Fibroblast of lung (primary cell): Measurements from ENCODE around the gene TSNAX.

Experiments used
- EZH2 ChIP-seq: IDR thresholded peaks from 2 replicates; pipeline ENCODE4 v1.5.1; 2012; ENCODE audit warnings: low read length, control low read depth, mild to moderate bottlenecking; ENCODE audit errors: missing control alignments
- TF ChIP-seq, protein P1 (sequence below), 2 donors: IDR thresholded peaks in 1 of 2; conservative IDR thresholded peaks in 1 of 2; 1 replicate in 1 of 2; 2 replicates in 1 of 2; pipeline ENCODE4 v1.5.1; 2011 to 2012; ENCODE audit warnings: low read length in 2 of 2, control low read depth in 1 of 2, inconsistent platforms in 1 of 2, low read depth in 1 of 2, mild to moderate bottlenecking in 1 of 2

DNA sequence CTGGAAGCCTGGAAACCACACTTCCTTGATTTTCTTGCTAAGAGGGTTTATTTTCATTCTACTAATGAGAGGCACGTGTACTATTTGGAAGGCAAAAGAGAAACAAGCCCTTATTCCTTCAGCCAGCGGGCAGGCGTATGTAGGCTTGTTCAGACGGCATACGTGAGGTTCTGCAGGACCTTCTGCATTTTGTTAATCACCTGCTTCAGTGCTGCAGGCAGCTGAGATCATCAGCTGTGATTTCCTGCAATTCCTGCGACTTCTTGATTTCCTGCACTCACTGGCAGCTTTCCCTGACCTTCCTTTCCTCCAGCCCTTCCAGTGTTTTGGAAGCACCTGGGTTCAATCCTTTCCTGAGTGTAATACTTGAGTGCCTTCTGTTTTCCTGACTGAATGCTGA lies 43.4 kb downstream of the TSNAX start:
- TF ChIP-seq, protein P1, sequence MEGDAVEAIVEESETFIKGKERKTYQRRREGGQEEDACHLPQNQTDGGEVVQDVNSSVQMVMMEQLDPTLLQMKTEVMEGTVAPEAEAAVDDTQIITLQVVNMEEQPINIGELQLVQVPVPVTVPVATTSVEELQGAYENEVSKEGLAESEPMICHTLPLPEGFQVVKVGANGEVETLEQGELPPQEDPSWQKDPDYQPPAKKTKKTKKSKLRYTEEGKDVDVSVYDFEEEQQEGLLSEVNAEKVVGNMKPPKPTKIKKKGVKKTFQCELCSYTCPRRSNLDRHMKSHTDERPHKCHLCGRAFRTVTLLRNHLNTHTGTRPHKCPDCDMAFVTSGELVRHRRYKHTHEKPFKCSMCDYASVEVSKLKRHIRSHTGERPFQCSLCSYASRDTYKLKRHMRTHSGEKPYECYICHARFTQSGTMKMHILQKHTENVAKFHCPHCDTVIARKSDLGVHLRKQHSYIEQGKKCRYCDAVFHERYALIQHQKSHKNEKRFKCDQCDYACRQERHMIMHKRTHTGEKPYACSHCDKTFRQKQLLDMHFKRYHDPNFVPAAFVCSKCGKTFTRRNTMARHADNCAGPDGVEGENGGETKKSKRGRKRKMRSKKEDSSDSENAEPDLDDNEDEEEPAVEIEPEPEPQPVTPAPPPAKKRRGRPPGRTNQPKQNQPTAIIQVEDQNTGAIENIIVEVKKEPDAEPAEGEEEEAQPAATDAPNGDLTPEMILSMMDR (conservative IDR thresholded peaks at IDR 0.05 in 1 of 2, IDR thresholded peaks at IDR 0.05 in 1 of 2; ENCODE audit: low read depth in 1 of 2, low read length in 2 of 2): no peak
- TF ChIP-seq EZH2: no peak
